B cell (primary cell): ENCODE results near the gene TMEM131L. TPM values are rescaled to one million over a fixed set of nuclear protein-coding genes. Genes with fewer than 3 reads are reported as not detected.

Experiments
- ATAC-seq: fragments of 200-7000 bp; cut with Tn5 transposase; one replicate; pipeline ENCODE4 v1.10.0; 2021; ENCODE audit warnings: low read depth, mild to moderate bottlenecking, moderate number of reproducible peaks, moderate library complexity
- CTCF ChIA-PET: fragments of 350-600 bp; sonication (Branson Sonifier 250); formaldehyde crosslinking; loops from one replicate; lab custom pipeline; 2021; ENCODE audit warnings: antibody characterized with exemption, inconsistent platforms; lab: Charles Lee
- POLR2A ChIA-PET: fragments of 350-600 bp; sonication (Branson Sonifier 250); formaldehyde crosslinking; loops from one replicate; lab custom pipeline; 2021; ENCODE audit warnings: antibody characterized with exemption; lab: Charles Lee
- DNase-seq: peaks from one replicate; pipeline ENCODE4 v3.0.0; 2013
- H2AFZ ChIP-seq: 2 replicates; pipeline ENCODE4 v1.6.1; 2012; ENCODE audit warnings: mild to moderate bottlenecking, low read depth, low read length; ENCODE audit not compliant: insufficient read depth, poor library complexity, severe bottlenecking
- H3K27ac ChIP-seq, 2 donors: 1 replicate in 1 of 2; 2 replicates in 1 of 2; pipeline ENCODE4 v1.5.1; 2012 to 2013; ENCODE audit warnings: low read length in 2 of 2, mild to moderate bottlenecking in 2 of 2, moderate library complexity in 1 of 2
- H3K27me3 ChIP-seq, 4 experiments: fragments of 200-600 bp in 1 of 4; sonication (generic) in 1 of 4; replicated peaks in 1 of 4; 1 replicate in 2 of 4; 2 replicates in 2 of 4; pipeline versions ENCODE4 v1.6.1 to v1.7.0; 2013 to 2016; ENCODE audit warnings: low read length in 3 of 4, mild to moderate bottlenecking in 2 of 4, mixed read lengths in 1 of 4, moderate library complexity in 1 of 4; ENCODE audit not compliant: insufficient read depth in 4 of 4, control insufficient read depth in 3 of 4; ENCODE audit errors: control extremely low read depth in 1 of 4
- H3K36me3 ChIP-seq, 2 experiments: replicated peaks in 1 of 2; 1 replicate in 1 of 2; 2 replicates in 1 of 2; pipeline versions ENCODE4 v1.6.1 to v1.7.1; 2013; ENCODE audit warnings: low read length in 1 of 2; ENCODE audit not compliant: insufficient read depth in 2 of 2, control insufficient read depth in 1 of 2; ENCODE audit errors: control extremely low read depth in 1 of 2, extremely low read depth in 1 of 2
- H3K4me1 ChIP-seq, 2 donors: fragments of 200-600 bp in 1 of 2; sonication (generic) in 1 of 2; 1 replicate in 1 of 2; 2 replicates in 1 of 2; pipeline versions ENCODE4 v1.5.1 to v1.6.1; 2013 to 2017; ENCODE audit warnings: low read length in 2 of 2; ENCODE audit not compliant: control insufficient read depth in 2 of 2, insufficient read depth in 2 of 2
- H3K4me2 ChIP-seq: replicated peaks from 2 replicates; pipeline ENCODE3; 2012; ENCODE audit warnings: mild to moderate bottlenecking, low read depth, low read length; ENCODE audit not compliant: poor library complexity, severe bottlenecking
- H3K4me3 ChIP-seq, 5 experiments: fragments of 200-600 bp in 1 of 5; sonication (generic) in 1 of 5; 1 replicate in 3 of 5; 2 replicates in 2 of 5; pipeline versions ENCODE4 v1.5.1 to v1.7.0; 2011 to 2016; ENCODE audit warnings: low read length in 4 of 5, mild to moderate bottlenecking in 4 of 5, low read depth in 2 of 5, control low read depth in 1 of 5, moderate library complexity in 1 of 5; ENCODE audit not compliant: insufficient read depth in 1 of 5; ENCODE audit errors: control extremely low read depth in 1 of 5, extremely low read depth in 1 of 5
- H3K79me2 ChIP-seq: fragments of 200-600 bp; sonication (generic); one replicate; pipeline ENCODE4 v1.6.0; 2016; ENCODE audit warnings: low read length; ENCODE audit not compliant: control insufficient read depth, insufficient read depth
- H3K9ac ChIP-seq: fragments of 200-600 bp; sonication (generic); 2 replicates; pipeline ENCODE4 v1.6.1; 2017; ENCODE audit warnings: mild to moderate bottlenecking, low read length, moderate library complexity
- H3K9me3 ChIP-seq, 3 donors: one replicate each; pipeline versions ENCODE4 v1.6.1 to v1.7.1; 2013; ENCODE audit warnings: low read length in 2 of 3; ENCODE audit not compliant: control insufficient read depth in 2 of 3, insufficient read depth in 1 of 3; ENCODE audit errors: control extremely low read depth in 1 of 3
- H4K20me1 ChIP-seq: 2 replicates; pipeline ENCODE4 v1.6.0; 2012; ENCODE audit warnings: mild to moderate bottlenecking, low read length; ENCODE audit not compliant: insufficient read depth, control insufficient read depth, poor library complexity, severe bottlenecking
- H3K27ac Mint-ChIP-seq: one replicate; pipeline ENCODE4 v1.8.0; 2021; ENCODE audit warnings: mixed read lengths
- H3K27me3 Mint-ChIP-seq: one replicate; pipeline ENCODE4 v1.8.0; 2021; ENCODE audit warnings: mixed read lengths
- H3K4me1 Mint-ChIP-seq: one replicate; pipeline ENCODE4 v1.8.0; 2021; ENCODE audit warnings: mixed read lengths
- H3K4me3 Mint-ChIP-seq: one replicate; pipeline ENCODE4 v1.8.0; 2021; ENCODE audit warnings: mixed read lengths
- H3K9me3 Mint-ChIP-seq: one replicate; pipeline ENCODE4 v1.8.0; 2022; ENCODE audit warnings: mixed read lengths; ENCODE audit not compliant: insufficient read depth
- EZH2 ChIP-seq: IDR thresholded peaks from 2 replicates; pipeline ENCODE4 v1.6.1; 2012; ENCODE audit warnings: borderline replicate concordance, low read depth, mild to moderate bottlenecking, moderate library complexity, low read length; ENCODE audit not compliant: insufficient read depth, poor library complexity, severe bottlenecking
- WGBS: methylation state at CpG from one replicate; pipeline ENCODE4 v1.1.5; 2013; ENCODE audit warnings: missing lambda C conversion rate; ENCODE audit not compliant: insufficient coverage; 5-methylcytosine and 5-hydroxymethylcytosine counted together
- intact Hi-C: fragments of 100-400 bp; cut with micrococcal nuclease; formaldehyde crosslinking; loops from one replicate; pipeline ENCODE4 v1.10.0; 2022
- polyA plus RNA-seq: library from polyadenylated mRNA; depleted of rRNA; stranded (reverse); fragments of >200 nt; gene quantifications from 2 replicates; pipeline ENCODE4 v1.2.3, GENCODE V29; 2012
- total RNA-seq, 2 donors: library from RNA; stranded (reverse); fragments of 120-200 nt in 1 of 2; gene quantifications; 1 replicate in 1 of 2; 2 replicates in 1 of 2; pipeline versions ENCODE4 v1.2.3 to v1.2.4, GENCODE V29; 2013 to 2022
- TF ChIP-seq, protein P1 (sequence below): fragments of 200-600 bp; IDR thresholded peaks from one replicate; pipeline ENCODE4 v1.8.0; 2022; ENCODE audit warnings: antibody characterized with exemption, mild to moderate bottlenecking

The TMEM131L gene
- total and polyA plus RNA-seq, 2 donors (not counting 1 experiment from before 2014, with no cell fraction given), result 56.4 to 120 TPM

GRCh38 chr4:153465615-153466080 is 512 bp upstream of the TMEM131L start:
- ATAC-seq, result no peak
- intact Hi-C loops, result loop anchor here (2.0 to 10.0 kb wide), 3 partner anchors 15 to 221 kb away; partner anchors contain the start of gene MND1
- DNase-seq, result no peak
- Histone ChIP-seq H2AFZ (peak overlapping the region; percentile 82), H3K9me3 (no peaks in the 10 kb centered on the region), H3K27me3 (no peaks in the 10 kb centered on the region), H3K79me2 (peaks cover 42% of the 10 kb centered on the region), H4K20me1 (peaks cover 17% of the 10 kb centered on the region), H3K36me3 (peaks cover 0 to 7% of the 10 kb centered on the region in 2 experiments), H3K4me2 (peak overlapping the region; percentile 95), H3K9ac (peak overlapping the region; percentile 81), H3K4me3 (peak overlapping the region; percentile 52 to 98 (median 94)), H3K4me1 (peaks cover 30 to 37% of the 10 kb centered on the region in 2 donors), H3K27ac (peak overlapping the region; percentile 54 to 77)
- H3K4me3 Mint-ChIP-seq, result peak overlapping the region; percentile 94
- peak overlapping the region; percentile 95 for H3K27ac Mint-ChIP-seq
- CTCF ChIA-PET, result interaction anchor here (0.7 to 7.2 kb wide), 28 partner anchors 12 to 177 kb away, joined by 3 to 73 read pairs (median 6); partner anchors contain the start of gene MND1
- POLR2A ChIA-PET, result interaction anchor here (0.8 to 4.1 kb wide), 14 partner anchors 9 to 930 kb away, joined by 3 to 31 read pairs (median 3); partner anchors contain the start of gene FBXW7
- under 1% methylated on average over 31 of the region's 31 CpGs for WGBS
- no peak for TF ChIP-seq EZH2
- TF ChIP-seq, protein P1, sequence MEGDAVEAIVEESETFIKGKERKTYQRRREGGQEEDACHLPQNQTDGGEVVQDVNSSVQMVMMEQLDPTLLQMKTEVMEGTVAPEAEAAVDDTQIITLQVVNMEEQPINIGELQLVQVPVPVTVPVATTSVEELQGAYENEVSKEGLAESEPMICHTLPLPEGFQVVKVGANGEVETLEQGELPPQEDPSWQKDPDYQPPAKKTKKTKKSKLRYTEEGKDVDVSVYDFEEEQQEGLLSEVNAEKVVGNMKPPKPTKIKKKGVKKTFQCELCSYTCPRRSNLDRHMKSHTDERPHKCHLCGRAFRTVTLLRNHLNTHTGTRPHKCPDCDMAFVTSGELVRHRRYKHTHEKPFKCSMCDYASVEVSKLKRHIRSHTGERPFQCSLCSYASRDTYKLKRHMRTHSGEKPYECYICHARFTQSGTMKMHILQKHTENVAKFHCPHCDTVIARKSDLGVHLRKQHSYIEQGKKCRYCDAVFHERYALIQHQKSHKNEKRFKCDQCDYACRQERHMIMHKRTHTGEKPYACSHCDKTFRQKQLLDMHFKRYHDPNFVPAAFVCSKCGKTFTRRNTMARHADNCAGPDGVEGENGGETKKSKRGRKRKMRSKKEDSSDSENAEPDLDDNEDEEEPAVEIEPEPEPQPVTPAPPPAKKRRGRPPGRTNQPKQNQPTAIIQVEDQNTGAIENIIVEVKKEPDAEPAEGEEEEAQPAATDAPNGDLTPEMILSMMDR, result no peak
- no peaks in the 10 kb centered on the region for H3K27me3 Mint-ChIP-seq
- peaks cover 48% of the 10 kb centered on the region for H3K4me1 Mint-ChIP-seq
- H3K9me3 Mint-ChIP-seq, result no peaks in the 10 kb centered on the region
